SK-N-MC (cell line): ENCODE measurements around the gene PLEKHJ1.

Experiments
- EZH2 ChIP-seq: fragments of 200-600 bp; sonication (generic); IDR thresholded peaks from one replicate; pipeline ENCODE4 v1.6.1; 2017; ENCODE audit warnings: antibody characterized with exemption
- FOXP2 ChIP-seq: optimal IDR thresholded peaks from 2 replicates; pipeline ENCODE3; 2011; ENCODE audit warnings: mild to moderate bottlenecking, moderate library complexity; ENCODE audit not compliant: insufficient read depth; ENCODE audit errors: extremely low read length, control extremely low read depth
- POLR2AphosphoS5 ChIP-seq: IDR thresholded peaks from 2 replicates; pipeline ENCODE4 v1.6.1; 2012; ENCODE audit warnings: mild to moderate bottlenecking, low read depth, low read length, borderline replicate concordance

- TF ChIP-seq EZH2 (no peak), POLR2AphosphoS5 (no peak), FOXP2 (no peak)
Observed at GRCh38 chr19:2199861-2200623, 36.1 kb downstream of the PLEKHJ1 start.
